Fibroblast of the aortic adventitia (primary cell): ENCODE measurements around the gene ELOVL6. TPM values are rescaled to one million over a fixed set of nuclear protein-coding genes. Genes with fewer than 3 reads are reported as not detected.
"Not testable (repeated sequence)": the region's sequence is repeated elsewhere in the genome, so short reads cannot be mapped to it uniquely, and the experiment has no call there.

Experiments used
- DNase-seq: peaks from one replicate; pipeline ENCODE4 v3.0.0-alpha.2; 2010; ENCODE audit warnings: low read depth
- H3K4me3 ChIP-seq: 2 replicates; pipeline ENCODE4 v1.5.1; 2011; ENCODE audit warnings: low read depth, mild to moderate bottlenecking, control low read depth, low read length, moderate library complexity
- CTCF ChIP-seq: IDR thresholded peaks from 2 replicates; pipeline ENCODE4 v1.5.1; 2011; ENCODE audit warnings: mild to moderate bottlenecking, low read length, control low read depth, inconsistent platforms; ENCODE audit not compliant: insufficient read depth
- total RNA-seq: library from RNA; depleted of rRNA; stranded (reverse); fragments of >200 nt; gene quantifications from 2 replicates; pipeline ENCODE4 v1.2.3, GENCODE V29; 2012; ENCODE audit warnings: low replicate concordance

The ELOVL6 gene
- total RNA-seq, result 18.2 and 23.0 TPM in 2 replicates

- TF ChIP-seq CTCF, result no peak
Measured at GRCh38 chr4:110198435-110199416, at the start of gene ELOVL6. TSS of gene ELOVL6 (minus strand) at chr4:110198615. CDS start at chr4:110198335, 280 bp downstream.

GRCh38 chr4:110248100-110248499 is 49.7 kb upstream of the ELOVL6 start:
- no peak for TF ChIP-seq CTCF
- no peak overlapping the region for H3K4me3 ChIP-seq
- DNase-seq, result no peak

More at GRCh38 chr4:110198435-110199416, at the start of gene ELOVL6:
- peak; percentile 77 for DNase-seq
- H3K4me3 ChIP-seq, result peak within 1 kb of the TSS; percentile 88

- TF ChIP-seq CTCF, result no peak
- no peak for DNase-seq
- H3K4me3 ChIP-seq, result no peak overlapping the region
Measured at GRCh38 chr4:110247591-110247990, 49.2 kb upstream of the ELOVL6 start.

GRCh38 chr4:110245577-110245976 is 47.2 kb upstream of the ELOVL6 start:
- DNase-seq, result peak; percentile 30
- no peak overlapping the region for H3K4me3 ChIP-seq
- TF ChIP-seq CTCF, result no peak

GRCh38 chr4:110236324-110236723 is 37.9 kb upstream of the ELOVL6 start:
- no peak for DNase-seq

GRCh38 chr4:110233581-110233980 is 35.2 kb upstream of the ELOVL6 start:
- DNase-seq, H3K4me3 ChIP-seq: not testable (repeated sequence)

More at GRCh38 chr4:110236324-110236723, 37.9 kb upstream of the ELOVL6 start:
- no peak overlapping the region for H3K4me3 ChIP-seq
- no peak for TF ChIP-seq CTCF

- no peak for TF ChIP-seq CTCF
- DNase-seq, result no peak
- no peak overlapping the region for H3K4me3 ChIP-seq
Measured at GRCh38 chr4:110231869-110232268, 33.5 kb upstream of the ELOVL6 start.
